Stimulated activated CD8-positive, alpha-beta memory T cell treated with anti-CD3 and anti-CD28 coated beads, Interleukin-2, amount 100 ng/mL, for 48 hours (primary cell): ENCODE data around the gene REPS2.
"Not testable (repeated sequence)": the region's sequence is repeated elsewhere in the genome, so short reads cannot be mapped to it uniquely, and the experiment has no call there.

Source experiments
- DNase-seq, 2 donors: peaks; one replicate each; pipeline ENCODE4 v3.0.0-alpha.2; 2020; ENCODE audit warnings: low read depth in 2 of 2

REPS2 gene

DNA sequence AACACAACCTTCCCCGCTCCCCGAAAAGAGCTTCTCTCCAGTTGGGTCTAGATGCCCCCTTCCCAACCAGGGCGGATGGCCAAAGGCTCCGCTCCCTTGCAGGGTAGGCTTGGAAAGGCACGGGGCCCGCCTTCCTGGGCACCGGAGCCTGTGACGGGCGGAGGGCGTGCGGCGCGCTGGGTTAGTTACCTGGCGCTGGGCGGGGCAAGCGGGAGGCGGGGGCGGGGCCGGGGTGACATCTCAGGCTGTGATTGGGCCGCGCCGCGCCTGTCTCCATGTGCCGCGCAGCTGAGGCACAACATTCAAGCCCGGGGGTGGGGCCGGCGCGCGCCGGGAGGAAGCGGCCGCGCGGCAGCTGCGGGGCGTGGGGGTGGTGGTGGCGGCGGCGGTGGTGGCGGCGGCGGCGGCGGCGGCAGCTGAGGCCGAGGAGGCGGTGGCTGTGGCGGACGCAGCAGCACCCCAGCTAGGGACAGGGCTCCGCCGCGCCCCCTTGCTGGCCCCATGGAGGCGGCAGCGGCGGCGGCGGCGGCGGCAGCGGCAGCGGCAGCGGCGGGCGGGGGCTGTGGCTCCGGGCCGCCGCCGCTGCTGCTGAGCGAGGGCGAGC, at the start of gene REPS2:
Gene REPS2 (plus strand): TSS at position 298 of the 604 bp plus-strand sequence. CDS start 204 bp downstream, at position 502.
- peak; percentile 52 to 63 for DNase-seq

GRCh38 chrX:16897445-16897844, 49.0 kb upstream of the REPS2 start:
- no peak for DNase-seq

DNA sequence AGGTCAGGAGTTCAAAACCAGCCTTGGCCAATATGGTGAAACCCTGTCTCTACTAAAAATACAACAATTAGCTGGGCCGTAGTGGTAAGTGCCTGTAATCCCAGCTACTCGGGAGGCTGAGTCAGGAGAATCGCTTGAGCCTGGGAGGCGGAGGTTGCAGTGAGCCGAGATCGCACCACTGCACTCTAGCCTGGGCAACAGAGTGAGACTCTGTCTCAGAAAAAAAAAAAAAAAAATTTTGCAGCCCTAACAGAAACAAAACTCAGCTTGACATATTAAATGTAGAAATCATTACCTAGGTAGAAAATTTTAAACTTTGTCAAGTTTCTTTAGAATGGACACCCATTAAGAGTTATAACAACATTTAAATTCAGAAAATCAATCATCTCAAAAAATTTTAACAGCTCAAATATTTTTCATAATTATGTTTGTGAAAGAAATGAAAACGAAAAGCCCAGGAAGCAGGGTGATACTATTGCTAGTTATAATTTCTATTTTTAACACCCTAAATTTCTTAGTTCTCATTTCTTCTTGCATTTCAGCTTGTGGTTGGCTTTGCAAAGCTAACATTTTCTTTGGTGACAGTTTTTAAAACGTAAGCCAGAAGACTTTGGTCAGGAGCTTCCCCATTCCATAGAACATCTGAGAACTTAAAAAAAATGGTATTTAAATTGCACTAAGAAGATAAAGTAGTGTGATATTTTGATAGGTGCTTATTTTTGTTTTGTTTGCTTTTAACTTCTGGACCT, 43.0 kb upstream of the REPS2 start:
- DNase-seq: no peak

GRCh38 chrX:16910376-16910775, 36.1 kb upstream of the REPS2 start:
- no peak for DNase-seq

DNA sequence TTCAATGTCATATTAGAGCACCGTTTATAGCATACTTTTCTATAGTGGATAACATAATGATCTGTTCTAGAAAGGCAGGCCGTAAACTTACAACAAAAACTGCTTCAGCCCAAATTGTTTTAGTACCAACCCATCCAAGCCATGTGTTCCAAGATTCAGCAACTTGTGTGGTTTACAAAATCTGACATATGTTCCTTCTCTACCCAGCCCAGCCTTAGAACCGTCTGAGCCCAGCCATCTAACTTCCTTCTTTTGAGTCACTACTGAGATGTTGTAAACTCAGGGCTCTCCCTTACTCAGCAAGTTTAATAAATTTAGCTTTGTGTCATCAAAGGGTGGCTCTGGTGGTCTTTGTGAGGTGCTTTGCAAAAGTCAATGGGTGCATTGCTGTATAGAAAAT, 32.4 kb upstream of the REPS2 start:
- DNase-seq: no peak

DNA sequence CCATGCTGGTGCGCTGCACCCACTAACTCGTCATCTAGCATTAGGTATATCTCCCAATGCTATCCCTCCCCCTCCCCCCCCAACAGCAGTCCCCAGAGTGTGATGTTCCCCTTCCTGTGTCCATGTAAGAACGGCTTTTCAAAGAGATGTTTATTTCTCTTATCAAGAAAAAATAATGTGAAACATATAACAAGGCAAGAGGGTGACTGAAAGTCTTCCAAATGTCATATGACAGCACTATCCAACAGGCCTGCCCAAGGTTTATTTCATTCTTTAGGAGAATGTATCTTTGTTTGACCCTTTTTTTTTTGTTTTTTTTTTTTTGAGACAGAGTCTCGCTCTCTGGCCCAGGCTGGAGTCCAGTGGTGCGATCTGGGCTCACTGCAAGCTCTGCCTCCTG, 29.9 kb upstream of the REPS2 start:
- DNase-seq: no peak

GRCh38 chrX:16917120-16917519, 29.3 kb upstream of the REPS2 start:
- no peak for DNase-seq

- no peak for DNase-seq
These were observed 27.5 kb upstream of the REPS2 start for GRCh38 chrX:16918979-16919378.

DNA sequence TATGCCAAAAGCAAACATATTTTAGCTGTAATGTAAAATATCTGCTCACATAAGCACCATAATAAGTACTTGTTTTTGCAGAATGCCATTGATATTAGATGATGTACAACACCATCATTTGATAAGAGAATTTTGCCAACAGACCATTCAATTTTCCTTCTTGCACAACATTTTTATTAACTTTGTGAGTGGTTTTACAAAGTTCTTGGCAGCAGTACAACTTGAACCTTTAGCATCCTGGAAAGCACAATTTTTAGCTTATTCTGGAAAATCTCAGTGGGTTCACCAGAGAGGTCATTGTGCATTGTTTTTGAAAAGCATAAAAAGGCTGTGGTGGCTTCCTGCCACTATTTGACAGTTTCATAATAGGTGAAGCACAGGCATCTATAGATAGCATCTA, 26.4 kb upstream of the REPS2 start:
- no peak for DNase-seq

DNA sequence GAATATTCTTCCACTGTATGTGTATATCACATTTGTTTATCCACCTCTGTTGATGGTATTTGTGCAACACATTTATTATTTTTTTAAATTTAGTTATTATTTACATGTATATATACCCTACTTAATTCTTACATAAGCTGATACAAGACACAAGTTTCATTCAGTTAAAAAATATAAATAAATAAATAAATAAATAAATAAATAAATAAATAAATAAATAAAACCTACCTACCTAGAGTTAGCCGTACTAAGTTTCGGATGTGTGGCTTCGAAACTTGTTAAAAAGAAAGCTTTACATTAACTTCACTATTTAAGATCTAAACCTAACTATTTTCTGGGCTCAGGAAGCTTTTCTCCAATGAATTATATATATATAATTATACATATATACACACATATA, 23.3 kb upstream of the REPS2 start:
- DNase-seq: no peak

DNA sequence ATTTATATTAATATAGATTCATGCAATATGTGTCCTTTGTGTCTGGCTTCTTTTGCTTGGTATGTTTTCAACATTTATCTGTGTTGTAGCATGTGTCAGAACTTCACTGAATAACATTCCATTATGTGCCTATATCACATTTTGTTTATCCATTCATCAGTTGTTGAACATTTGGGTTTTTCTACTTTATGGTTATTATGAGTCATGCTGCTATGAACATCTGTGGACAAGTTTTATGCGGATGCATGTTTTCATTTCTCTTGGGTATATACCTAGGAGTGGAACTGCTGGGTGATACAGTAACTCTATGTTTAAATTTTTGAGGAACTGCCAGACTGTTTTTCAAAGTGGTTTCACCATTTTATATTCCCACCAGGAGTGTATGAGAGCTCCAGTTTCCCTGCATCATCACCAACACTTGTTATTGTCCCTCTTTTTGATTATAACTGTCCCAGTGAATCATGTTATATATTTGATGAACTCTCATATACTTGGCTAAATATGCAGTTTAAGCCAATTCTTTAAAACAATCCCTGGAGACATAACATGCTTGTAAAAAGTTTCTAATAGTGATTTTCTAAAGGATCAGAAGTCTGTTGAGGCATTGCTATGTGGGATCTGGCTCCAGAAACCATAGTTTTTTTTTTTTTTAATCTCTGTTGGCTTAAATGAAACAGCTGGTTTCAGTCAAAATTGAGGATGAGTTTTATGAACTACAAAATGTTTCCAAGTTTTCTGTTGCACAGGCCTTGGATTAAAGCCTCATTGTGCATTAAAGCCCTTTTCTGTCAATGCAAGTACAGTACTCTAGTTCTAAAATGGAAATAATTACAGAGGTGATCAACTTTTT, 21.6 kb upstream of the REPS2 start:
- DNase-seq: no peak

- no peak for DNase-seq
These were observed 16.1 kb upstream of the REPS2 start for GRCh38 chrX:16930392-16930791.

DNA sequence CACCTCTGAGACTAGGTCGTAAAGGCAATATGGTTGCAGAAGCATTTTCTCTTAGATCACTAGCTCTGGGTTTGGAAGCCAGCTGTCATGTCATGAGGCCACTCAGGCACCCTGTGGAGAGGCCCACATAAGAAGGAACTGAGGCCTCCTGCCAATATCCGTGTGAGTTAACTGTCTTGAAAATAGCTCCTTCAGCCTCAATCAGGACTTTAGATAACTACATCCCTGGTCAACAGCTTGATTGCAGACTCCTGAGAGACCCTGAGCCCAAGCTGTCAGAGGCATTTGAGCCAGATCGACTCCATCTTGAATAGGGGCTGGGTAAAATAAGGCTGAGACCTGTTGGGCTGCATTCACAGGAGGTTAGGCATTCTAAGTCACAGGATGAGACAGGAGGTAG, 15.1 kb upstream of the REPS2 start:
- no peak for DNase-seq

DNA sequence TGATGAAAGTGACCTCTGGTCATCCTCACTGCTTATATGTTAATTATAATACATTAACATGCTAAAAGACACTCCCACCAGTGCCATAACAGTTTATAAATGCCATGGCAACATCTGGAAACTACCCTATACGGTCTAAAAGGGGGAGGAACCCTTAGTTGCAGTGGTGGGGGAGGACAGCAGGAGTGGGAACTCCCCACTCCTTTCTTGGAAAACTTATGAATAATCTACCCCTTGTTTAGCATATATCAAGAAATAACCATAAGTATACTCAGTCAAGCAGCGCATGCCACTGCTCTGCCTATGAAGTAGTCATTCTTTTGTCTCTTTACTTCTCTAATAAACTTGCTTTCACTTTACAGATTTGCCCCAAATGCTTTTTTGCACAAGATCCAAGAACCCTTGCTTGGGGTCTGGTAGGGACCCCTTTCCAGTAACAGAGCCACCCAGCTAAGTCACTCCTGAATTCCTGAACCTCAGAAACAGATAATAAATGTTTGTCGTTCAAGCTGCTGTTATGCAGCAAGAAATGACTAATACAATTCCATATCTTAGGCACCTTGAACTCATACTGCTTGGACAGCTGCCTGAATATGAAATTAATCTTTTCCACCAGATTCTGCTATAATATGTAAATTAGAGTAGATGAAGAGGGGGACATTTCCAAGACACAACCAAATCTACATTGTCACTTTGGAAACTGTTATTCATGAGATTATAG, 14.4 kb upstream of the REPS2 start:
- DNase-seq: no peak

GRCh38 chrX:16934185-16934584, 12.3 kb upstream of the REPS2 start:
- no peak for DNase-seq

DNA sequence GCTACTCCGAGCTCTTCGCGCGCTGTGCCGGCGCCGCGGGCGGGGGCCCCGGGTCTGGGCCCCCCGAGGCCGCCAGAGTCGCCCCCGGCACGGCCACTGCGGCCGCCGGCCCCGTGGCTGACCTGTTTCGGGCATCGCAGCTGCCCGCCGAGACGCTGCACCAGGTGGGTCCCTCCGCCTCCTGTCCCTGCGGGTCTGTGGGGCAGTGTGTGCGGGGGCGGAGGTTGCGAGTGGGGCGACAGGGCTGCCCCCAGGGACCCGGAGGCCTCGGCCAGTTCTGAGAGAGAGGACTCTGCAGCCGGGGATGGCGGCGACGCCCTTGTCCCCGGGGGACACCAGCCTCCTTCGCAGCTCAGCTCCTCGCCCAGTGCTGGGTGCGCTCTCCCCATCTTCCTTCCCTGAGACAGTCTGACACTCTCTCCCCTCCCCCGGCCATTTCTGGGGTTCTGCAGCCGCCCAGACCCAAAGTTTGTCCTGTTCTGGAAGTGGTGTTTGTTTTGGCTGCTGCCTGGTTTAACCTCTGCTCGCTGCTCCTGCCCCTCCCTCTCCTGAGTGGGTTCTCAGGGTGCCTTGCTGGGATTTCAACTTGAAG, 609 bp downstream of the REPS2 start:
- DNase-seq: no peak

DNA sequence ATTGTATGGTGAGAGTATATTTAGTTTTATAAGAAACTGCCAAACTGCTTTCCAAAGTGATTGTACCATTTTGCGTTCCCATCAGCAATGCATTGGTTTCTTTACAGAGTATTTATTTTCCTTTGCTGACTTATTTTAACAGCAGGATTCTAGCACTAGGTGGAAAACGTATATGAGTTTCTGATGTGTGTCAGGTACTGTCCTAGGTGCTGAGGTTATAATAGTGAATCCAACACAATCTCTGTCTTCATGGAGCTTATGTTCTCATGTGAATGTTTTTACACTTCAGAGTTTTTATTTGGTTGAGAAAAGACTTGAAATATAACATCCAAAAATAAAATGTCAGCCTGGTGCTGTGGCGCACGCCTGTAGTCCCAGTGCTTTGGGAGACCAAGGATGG, 4.0 kb downstream of the REPS2 start:
- no peak for DNase-seq

GRCh38 chrX:16953606-16954211, 7.3 kb downstream of the REPS2 start:
- DNase-seq: no peak

DNA sequence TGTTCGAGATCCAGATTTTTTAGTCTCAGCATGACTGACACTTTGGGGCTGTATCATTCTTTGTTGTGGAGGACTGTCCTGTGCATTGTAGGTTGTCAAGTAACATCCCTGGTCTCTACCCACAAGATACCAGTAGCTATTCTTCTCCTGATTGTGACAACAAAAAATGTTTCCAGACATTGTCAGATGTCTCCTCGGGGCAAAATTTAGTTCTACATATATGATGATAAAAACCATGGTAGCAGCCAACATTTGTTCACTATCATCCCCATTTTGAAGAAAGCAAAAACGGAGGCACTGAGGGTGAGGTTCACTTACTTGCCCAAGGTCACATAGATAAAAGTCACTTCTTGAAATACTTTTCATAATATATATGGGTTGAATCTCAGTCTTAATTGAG, 11.3 kb downstream of the REPS2 start:
- DNase-seq: no peak

DNA sequence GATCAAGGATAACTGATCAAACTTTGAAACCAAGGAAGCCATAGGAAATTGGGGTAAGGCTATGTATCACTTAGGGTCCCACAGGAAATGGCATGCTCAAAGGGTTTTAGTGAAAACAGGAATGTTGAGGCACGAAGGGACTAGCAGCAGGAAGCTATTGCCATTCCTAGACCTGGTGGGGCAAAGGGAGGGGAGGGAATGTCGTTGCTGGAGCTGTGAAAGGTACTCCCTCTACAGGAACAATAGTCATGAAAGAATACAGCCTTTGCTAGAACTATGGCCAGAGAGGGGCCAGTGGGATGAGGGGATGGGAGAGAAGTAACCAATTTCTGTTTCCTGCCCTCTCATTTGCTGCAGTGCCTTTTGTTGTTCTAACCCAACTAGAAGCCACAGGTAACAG, 11.9 kb downstream of the REPS2 start:
- no peak for DNase-seq

- DNase-seq: not testable (repeated sequence)
These were observed 16.2 kb downstream of the REPS2 start for GRCh38 chrX:16962661-16963060.
